GM21717 (cell line): ENCODE data around the gene MCUR1.
"Not testable (repeated sequence)": the region's sequence is repeated elsewhere in the genome, so short reads cannot be mapped to it uniquely, and the experiment has no call there.

Experiments used
- ATAC-seq: cut with Tn5 transposase; IDR thresholded peaks from one replicate; pipeline ENCODE4 v1.9.1; 2021; ENCODE audit warnings: mild to moderate bottlenecking, moderate library complexity; ENCODE audit not compliant: unreplicated experiment

MCUR1 gene, protein sequence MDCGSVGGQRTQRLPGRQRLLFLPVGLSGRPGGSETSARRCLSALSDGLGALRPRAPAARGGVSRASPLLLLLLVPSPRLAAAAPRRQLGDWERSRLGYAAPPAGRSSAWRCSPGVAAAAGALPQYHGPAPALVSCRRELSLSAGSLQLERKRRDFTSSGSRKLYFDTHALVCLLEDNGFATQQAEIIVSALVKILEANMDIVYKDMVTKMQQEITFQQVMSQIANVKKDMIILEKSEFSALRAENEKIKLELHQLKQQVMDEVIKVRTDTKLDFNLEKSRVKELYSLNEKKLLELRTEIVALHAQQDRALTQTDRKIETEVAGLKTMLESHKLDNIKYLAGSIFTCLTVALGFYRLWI

DNA sequence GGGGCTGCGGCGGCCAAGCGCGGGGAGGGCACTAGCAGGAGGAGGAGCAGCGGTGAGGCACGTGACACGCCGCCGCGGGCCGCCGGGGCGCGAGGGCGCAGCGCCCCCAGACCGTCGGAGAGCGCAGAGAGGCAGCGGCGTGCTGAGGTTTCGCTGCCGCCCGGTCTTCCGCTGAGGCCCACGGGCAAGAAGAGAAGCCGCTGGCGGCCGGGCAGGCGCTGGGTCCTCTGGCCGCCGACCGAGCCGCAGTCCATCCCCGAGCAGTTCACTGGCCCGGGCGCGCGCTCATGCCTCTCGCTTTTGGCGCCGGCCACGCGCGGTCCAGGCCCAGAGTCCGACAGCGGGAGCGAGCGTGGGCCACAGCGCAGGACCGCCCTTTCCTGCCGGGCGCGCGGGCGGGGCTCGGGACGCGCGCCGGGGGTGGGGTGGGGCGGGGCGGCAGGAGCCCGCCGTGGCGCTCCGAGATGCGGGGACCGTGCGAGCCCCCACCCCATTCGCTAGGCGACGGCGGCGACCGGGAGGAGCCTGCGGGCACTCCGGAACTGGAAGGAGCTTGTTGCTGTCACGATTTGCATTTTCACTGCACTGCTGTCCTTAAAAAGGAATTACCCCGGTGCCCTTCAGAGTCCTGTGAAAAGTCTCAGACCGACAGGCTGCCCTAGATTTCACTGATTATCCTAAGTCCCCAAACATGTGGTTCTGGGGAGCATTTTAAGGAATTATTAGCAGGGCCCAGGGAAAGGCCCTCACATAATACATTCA lies at the start of gene MCUR1:
Gene MCUR1 (minus strand): TSS at position 382 of the 762 bp plus-strand sequence. CDS start 128 bp downstream, at position 254.
- ATAC-seq = peak; percentile 81

DNA sequence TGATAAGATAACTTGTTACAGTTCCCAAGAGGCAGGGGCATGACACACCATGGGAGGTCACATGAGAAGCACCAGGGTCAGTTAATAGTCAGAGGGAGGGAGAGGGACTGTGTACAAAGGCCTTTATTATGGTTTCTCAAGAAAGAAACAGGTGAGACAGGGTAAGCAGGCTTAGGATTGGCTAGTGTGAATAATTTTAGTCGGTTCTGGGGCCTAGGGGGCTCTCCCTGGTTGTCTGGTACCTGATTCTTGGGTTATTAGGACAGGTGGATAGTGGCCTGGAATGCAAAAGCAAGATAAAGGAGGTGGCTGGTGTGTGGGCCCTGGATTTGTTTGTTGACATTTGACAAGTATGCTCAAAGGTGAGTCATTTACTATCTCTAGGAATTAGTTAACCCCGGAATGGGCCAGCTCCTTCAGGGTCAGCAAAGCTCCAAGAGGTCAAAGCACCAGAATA lies 49.4 kb upstream of the MCUR1 start:
- no peak for ATAC-seq

DNA sequence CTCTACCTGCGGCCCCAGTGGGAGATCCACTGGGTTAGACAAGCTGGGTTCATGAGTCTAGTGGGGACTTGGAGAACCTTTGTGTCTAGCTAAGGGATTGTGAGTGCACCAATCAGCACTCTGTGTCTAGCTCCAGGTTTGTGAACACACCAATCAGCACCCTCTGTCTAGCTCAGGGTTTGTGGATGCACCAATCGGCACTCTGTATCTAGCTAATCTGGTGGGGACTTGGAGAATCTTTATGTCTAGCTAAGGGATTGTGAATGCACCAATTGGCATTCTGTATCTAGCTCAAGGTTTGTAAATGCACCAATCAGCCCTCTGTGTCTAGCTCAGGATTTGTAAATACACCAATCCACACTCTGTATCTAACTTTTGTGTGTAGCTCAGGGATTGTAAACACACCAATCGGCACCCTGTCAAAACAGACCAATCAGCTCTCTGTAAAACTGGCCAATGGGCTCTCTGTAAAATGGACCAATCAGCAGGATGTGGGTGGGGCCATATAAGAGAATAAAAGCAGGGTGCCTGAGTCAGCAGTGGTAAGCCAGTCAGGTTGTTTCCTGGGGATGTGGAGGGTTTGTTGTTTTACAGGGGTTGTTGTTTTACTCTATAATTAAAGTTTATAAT lies 46.3 kb upstream of the MCUR1 start:
- not testable (repeated sequence) for ATAC-seq

DNA sequence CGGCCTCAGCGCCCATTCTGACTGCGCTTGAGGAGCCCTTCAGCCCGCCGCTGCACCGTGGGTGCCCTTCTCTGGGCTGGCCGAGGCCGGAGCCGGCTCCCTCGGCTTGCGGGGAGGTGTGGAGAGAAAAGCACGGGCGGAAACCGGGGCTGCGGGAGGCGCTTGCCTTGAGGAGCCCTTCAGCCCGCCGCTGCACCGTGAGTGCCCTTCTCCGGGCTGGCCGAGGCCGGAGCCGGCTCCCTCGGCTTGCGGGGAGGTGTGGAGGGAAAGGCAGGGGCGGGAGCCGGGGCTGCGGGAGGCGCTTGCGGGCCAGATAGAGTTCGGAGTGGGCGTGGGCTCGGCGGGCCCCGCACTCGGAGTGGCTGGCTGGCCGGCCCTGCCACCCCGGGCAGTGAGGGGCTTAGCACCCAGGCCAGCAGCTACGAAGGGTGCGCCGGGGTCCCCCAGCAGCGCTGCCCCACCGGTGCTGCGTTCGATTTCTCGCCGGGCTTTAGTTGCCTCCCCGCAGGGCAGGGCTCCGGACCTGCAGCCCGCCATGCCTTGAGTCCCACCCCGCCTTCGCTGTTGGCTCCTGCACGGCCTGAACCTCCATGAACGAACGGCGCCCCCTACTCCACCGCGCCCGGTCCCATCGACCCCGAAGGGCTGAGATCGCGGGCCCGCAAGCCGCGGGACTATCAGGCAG lies 45.7 kb upstream of the MCUR1 start:
- ATAC-seq = no peak

DNA sequence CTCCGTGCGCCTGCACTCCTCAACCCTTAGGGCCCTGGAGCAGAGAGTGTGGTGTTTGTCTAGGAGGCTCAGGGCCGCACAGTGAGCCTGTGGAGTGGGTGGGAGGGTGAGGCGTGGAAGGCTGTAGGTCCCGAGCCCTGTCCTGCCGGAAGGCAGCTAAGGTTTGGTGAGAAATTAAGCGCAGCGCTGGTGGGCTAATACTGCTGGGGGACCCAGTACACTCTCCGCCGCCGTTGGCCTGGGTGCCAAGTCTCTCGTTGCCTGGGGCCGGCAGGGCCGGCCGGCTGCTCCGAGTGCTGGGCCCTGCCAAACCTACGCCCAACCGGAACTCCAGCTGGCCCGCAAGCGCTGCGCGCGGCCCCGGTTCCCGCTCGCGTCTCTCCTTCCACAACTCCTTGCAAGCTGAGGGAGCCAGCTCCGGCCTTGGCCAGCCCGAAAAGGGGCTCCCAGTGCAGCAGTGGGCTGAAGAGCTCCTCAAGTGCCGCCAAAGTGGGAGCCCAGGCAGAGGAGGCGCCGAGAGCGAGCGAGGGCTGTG lies 40.4 kb upstream of the MCUR1 start:
- ATAC-seq = no peak

DNA sequence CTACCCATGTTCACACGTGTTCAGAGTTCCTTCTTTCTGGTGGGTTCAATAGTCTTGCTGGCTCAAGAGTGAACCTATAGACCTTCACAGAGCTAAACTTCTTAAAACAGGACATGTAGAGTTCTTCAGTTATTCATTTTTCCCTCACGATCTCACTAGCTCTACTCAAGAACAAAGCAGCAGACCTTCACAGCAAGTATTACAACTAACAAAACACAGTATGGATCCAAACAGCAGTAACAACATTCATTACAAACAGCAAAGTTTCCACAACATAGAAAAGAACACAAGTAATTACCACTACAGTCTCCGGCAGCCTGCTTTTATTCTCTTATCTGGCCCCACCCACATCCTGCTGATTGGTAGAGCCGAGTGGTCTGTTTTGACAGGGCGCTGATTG lies 39.5 kb upstream of the MCUR1 start:
- no peak for ATAC-seq

DNA sequence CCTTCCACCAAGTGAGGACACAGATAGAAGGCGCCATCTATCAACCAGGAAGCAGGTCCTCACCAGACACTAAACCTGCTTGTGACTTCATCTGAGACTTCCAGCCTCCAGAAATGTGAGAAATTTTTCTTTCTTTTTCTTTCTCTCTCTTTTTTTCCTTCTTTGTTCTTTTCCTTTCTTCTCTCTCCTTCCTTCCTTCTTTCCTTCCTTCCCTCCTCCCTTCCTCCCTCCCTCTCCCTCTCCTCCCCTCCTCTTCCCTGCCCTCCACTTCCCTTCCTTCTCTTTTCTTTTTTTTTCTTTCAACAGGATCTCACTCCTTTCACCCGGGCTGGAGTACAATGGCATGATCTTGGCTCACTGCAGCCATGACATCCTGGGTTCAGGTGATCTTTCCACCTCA lies 37.4 kb upstream of the MCUR1 start:
- no peak for ATAC-seq

DNA sequence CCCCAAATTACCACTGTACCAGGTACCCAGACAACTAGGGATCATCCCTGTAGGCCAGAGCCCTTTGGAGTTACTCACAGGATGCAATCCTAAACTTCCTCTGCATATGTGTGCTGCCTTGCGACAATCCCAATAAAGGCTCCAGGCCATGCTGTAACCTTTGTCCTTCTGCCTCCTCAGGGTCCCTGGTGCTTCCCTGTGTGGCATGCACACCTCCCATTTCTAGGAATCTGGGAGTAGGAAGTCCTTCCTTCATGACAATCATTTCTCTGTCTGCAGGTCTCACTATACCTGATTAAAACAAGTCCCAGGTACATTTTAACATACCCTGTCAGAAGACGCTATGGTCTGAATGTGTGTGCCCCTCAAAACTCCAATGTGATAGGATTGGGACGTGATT lies 37.0 kb upstream of the MCUR1 start:
- ATAC-seq = no peak

DNA sequence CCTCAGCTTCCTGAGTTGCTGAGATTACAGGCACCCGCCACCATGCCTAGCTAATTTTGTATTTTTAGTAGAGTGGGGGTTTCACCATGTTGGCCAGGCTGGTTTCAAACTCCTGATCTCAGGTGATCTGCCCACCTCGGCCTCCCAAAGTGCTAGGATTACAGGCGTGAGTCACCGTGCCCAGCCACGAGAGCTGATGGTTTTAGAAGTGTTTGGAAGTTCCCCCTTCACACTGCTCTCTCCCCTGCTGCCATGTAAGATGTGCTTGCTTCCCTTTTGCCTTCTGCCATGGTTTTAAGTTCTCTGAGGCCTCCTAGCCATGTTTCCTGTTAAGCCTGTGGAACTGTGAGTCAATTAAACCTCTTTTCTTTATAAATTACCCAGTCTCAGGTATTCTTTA lies 36.3 kb upstream of the MCUR1 start:
- not testable (repeated sequence) for ATAC-seq

DNA sequence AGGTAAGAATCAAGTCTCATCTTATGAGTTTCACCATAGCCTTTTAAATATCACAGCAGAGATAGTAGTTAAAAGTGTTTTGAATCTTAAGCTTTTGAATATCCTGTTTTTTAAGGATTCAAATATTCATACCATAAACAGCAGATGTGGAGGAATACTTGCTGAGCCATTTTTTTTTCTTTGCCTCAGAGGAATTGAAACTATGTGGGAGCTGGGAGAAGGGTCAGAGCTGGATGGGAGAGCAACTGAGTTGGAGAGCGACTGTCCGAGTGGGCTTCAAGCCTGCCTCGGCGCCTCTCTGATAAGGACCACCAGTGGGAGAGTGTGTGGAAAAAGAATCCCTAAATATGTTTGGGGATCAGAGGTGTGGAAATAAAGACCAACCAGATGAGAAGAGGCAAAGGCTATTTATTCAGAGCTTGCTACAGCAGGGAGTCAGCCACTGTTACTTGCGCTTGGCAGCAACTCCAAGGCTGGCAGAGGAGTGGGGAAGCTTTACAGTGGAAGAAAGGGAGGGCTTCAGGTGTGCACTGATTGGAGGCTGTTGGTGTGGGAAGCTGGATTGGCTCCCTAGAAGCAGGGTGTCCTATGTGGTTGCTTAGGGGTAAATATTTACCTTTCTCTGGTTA lies 34.3 kb upstream of the MCUR1 start:
- ATAC-seq = no peak

DNA sequence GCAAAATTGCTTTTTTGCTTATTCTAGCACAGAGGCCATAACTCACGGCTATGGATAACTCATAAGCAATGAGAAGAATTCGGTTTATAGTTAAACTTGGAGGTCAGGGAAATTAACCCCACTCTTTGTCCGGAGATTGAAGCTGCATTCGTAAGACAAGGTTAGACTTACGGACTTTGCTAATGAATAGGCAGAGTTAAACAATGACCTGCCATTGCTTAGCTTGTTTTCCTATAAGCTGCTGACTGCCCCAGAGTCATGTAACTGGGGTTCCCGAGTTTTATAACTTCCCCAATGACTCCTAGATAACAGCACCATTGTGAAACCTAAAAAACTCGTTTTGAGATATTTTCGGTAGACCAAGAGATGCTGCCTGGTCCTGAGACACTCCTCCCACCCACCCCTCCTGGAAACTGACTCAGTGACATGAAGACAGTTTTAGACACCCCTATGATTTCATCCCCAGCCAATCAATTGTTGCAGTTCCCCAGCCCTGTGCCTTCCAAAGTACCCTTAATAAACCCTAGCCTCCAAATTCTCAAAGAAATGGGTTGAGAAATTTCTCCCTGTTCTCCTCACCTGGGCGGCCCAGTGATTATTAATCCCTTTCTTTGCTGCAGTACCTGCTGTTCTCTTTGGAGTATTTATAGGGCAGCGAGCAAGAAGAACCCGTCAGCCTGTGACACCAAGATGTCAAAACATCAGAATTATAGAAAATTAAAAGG lies 33.1 kb upstream of the MCUR1 start:
- ATAC-seq = no peak

DNA sequence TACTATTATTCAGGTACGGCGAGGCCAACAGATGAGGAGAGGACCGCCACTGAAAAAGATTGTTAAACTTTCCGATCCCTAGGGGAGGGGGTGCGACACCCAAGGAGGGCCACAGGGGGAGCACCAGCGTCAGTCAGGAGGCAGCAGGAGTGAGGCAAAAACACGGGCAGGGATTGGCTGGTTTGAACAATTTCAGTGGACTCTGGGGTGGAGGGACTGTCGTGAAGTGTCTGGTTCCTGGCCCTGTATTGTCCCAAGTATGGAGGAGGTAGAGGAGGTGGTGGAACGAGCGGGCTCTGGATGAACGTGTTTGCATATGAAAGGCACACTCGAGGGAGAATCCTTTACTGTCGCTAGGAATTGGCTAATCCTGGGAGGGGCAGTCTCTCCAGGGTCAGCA lies 32.5 kb upstream of the MCUR1 start:
- no peak for ATAC-seq

DNA sequence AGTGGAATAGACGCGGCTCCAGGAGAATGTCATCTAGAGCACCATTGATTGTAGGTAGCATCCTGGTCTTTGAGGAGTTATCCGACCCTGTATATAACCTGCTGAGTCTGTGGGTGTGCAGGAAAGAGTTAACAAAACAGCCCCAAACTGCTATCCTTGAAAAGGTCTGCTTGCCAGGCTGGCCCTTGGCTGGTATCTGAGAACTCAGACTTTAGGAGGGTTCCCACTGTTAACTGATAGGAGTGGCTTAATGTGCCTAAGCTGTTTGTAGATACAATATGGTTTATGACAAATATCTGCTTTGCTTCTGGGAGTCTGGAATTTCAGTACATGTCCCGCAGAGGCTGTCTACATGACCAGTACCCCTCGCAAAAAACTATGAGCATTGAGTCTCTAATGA lies 27.6 kb upstream of the MCUR1 start:
- ATAC-seq = no peak

DNA sequence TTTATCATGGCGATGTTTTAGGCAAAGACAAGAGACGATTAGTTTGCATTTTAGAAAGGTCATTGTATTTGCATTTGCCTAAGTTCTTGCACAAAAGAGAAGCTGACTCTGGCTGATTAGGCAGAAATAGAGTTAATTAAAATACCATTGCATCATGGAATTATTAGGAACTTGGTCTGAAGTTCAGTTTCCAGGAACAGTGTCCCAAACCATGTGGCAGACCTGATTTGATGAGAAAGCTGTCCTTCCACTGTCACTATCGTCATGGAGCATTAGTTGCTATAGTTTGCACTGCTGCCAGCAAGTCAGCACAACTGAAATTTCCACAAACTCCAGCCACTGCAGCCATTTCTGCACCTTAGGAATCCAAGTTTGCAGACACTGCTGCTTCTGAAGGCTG lies 24.3 kb upstream of the MCUR1 start:
- no peak for ATAC-seq

DNA sequence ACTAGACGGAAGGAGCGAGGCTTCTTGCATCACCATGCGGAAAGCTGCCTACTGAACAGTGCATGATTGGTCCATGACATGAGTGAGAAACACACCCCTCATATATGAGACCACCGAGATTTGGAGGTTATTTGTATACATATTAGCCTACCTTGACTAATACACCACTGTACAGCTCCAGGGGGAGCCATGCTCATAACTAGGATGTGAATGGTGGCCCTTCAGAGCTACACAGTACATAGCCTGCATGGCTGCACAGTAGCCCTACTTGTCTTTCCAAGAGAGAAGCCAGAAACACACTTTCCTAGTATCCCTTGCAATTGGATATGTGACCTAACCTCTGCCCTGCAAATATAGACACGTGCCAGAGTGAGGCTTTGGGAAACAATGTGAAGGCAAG lies 21.8 kb upstream of the MCUR1 start:
- no peak for ATAC-seq

DNA sequence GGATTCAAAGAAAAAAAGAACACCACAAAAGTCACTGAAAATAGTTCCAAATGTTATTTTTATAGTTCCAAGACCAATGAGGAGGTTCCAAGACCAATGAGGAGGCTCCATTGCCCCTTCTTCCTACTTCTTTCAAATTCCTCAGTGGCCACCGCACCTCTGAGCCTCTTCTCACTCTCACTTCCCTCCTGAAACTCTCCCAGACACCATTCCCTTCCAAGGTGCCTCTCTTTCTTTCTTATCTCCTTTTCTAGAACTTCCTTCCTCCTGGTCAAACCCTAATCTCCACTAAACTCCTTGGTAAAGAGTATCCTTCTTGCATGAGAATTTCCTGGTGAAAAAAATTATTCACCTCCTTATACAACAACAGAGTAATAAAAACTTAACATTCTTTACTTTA lies 20.4 kb upstream of the MCUR1 start:
- no peak for ATAC-seq

DNA sequence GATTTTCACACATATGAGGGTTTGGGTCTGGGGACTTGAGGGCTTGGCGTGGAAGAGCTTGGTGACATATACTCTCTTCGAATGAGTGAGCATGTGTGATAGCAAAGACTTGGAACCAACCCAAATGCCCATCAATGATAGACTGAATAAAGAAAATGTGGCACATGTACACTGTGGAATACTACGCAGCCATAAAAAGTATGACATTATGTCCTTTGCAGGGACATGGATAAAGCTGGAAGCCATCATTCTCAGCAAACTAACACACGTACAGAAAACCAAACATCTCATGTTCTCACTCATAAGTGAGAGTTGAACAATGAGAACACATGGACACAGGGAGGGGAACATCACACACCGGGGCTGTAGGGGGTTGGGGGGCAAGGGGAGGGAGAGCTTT lies 19.7 kb upstream of the MCUR1 start:
- not testable (repeated sequence) for ATAC-seq

DNA sequence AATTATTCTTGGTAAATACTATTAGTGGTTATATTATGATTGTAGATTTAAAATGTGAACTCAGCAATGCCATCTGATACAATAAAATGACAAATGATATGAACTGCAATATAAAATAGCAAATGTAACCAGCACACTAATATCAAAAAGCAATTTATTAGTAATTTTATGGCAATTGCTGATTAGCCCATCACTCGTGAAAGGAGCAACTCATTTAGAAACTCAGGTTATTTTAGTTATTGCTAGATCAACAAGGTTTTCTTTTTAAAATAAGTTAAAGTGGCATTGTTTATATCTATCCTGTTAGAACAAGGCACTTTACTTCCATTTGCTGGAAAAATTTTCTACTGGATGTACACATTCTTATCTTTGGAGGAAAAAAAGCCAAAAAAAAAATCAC lies 18.4 kb upstream of the MCUR1 start:
- ATAC-seq = no peak

DNA sequence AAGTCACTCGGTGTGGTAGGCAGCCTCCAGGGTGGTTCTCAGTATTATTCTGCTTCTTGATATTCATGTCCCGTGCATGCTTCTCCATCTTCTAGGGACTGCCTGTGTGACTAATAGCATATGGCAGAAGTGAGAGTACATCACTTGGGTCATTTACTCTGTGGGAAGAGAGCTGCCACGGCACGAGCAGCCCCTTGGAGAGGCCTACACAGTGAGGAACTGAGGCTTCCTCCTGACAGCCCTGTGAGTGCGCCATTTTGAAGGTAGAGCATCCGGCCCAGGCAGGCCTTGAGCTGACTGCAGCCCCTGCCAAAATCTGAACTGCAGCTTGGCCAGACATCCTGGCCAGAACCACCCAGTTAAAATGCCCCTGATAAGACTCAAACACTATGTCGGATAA lies 17.3 kb upstream of the MCUR1 start:
- ATAC-seq = peak; percentile 72

DNA sequence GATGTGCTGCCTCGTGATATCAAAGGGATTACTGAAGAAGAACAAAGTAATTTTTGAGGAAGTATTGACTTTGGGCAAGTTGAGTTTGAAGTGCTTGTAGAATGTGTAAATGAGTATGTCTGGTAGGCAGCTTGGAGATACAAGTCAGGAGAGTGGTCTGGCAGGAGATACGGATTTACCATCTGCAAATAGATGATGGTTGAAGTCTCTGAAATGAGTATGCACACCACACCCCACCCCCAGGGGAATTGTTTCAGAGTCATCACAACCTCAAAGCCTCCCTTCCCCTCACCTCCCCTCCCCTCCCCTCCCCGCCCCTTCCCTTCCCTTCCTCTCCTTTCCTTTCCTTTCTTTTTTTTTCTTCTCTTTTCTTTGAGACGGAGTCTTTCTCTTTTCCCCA lies 16.4 kb upstream of the MCUR1 start:
- ATAC-seq = no peak
